HepG2 (cell line): Measurements from ENCODE around the gene CELF4. TPM values are rescaled to one million over a fixed set of nuclear protein-coding genes. Genes with fewer than 3 reads are reported as not detected.

ENCODE experiments used
- ATAC-seq: fragments of 200-7000 bp; cut with Tn5 transposase; 3 replicates; pipeline ENCODE4 v1.9.1; 2020; ENCODE audit warnings: mild to moderate bottlenecking, moderate library complexity
- BruUV-seq: library from RNA; stranded (reverse); fragments of 400-500 nt; replicated peaks from 2 replicates; lab custom pipeline; 2021; lab: Mats Ljungman, UMichigan
- CTCF ChIA-PET: fragments of 300-600 bp; formaldehyde crosslinking; extraction: SDS; loops from one replicate; lab custom pipeline; 2021; ENCODE audit warnings: low total read pairs, inconsistent platforms, low intra/inter-chr PET ratio; lab: Yijun Ruan, JAX
- POLR2A ChIA-PET: fragments of 350-600 bp; sonication (Branson Sonifier 250); formaldehyde crosslinking; loops from one replicate; lab custom pipeline; 2020; ENCODE audit warnings: antibody characterized with exemption, inconsistent platforms; lab: Yijun Ruan, JAX
- DNase-seq: peaks from one replicate; pipeline ENCODE4 v3.0.0-alpha.2; 2015; ENCODE audit warnings: low spot score
- FAIRE-seq: peaks from 3 replicates; lab custom pipeline; 2011; peaks lifted over from hg19 to GRCh38; lab: Jason Lieb, UNC
- H2AFZ ChIP-seq: one replicate; pipeline ENCODE4 v1.6.1; 2011; ENCODE audit warnings: low read length, inconsistent platforms
- H3K27ac ChIP-seq: fragments of 300-600 bp; 3 replicates; pipeline ENCODE4 v1.8.0; 2011; ENCODE audit warnings: mixed run types, mild to moderate bottlenecking, mixed read lengths, low read length, inconsistent platforms; ENCODE audit not compliant: insufficient read depth; ENCODE audit errors: extremely low read length
- H3K27me3 ChIP-seq, 2 experiments: fragments of 200-600 bp in 1 of 2; 2 replicates in 1 of 2; 3 replicates in 1 of 2; pipeline versions ENCODE4 v1.6.0 to v1.8.0; 2011; ENCODE audit warnings: low read length in 2 of 2, mild to moderate bottlenecking in 2 of 2, moderate library complexity in 2 of 2, inconsistent platforms in 1 of 2; ENCODE audit not compliant: insufficient read depth in 2 of 2, control insufficient read depth in 1 of 2
- H3K36me3 ChIP-seq, 2 experiments: fragments of 200-600 bp in 1 of 2; replicated peaks in 1 of 2; 2 replicates in 1 of 2; 3 replicates in 1 of 2; pipeline versions ENCODE4 v1.5.1 to v1.8.0; 2011; ENCODE audit warnings: low read length in 2 of 2, inconsistent platforms in 1 of 2; ENCODE audit not compliant: insufficient read depth in 2 of 2, control insufficient read depth in 1 of 2
- H3K4me1 ChIP-seq: 2 replicates; pipeline ENCODE4 v1.5.1; 2012; ENCODE audit warnings: low read length, inconsistent platforms; ENCODE audit not compliant: insufficient read depth
- H3K4me2 ChIP-seq: 2 replicates; pipeline ENCODE4 v1.6.0; 2011; ENCODE audit warnings: low read depth, low read length, inconsistent platforms
- H3K4me3 ChIP-seq, 3 experiments: fragments of 200-600 bp in 1 of 3; sonication (generic), shearing (Covaris generic) in 1 of 3; replicated peaks in 1 of 3; 2 replicates each; pipeline ENCODE4 v1.5.1; 2011 to 2016; ENCODE audit warnings: low read length in 3 of 3, inconsistent platforms in 2 of 3, low read depth in 2 of 3, mild to moderate bottlenecking in 2 of 3, control low read depth in 1 of 3, mixed read lengths in 1 of 3; ENCODE audit not compliant: insufficient read depth in 1 of 3
- H3K79me2 ChIP-seq: one replicate; pipeline ENCODE4 v1.6.1; 2011; ENCODE audit warnings: low read length, inconsistent platforms; ENCODE audit not compliant: insufficient read depth
- H3K9ac ChIP-seq: 2 replicates; pipeline ENCODE4 v1.6.0; 2011; ENCODE audit warnings: mild to moderate bottlenecking, low read depth, low read length, inconsistent platforms; ENCODE audit not compliant: insufficient read depth
- H3K9me3 ChIP-seq: 2 replicates; pipeline ENCODE4 v1.5.1; 2012; ENCODE audit warnings: mild to moderate bottlenecking, low read length
- H4K20me1 ChIP-seq: 2 replicates; pipeline ENCODE4 v1.6.0; 2011; ENCODE audit warnings: inconsistent platforms, mild to moderate bottlenecking, low read length, moderate library complexity; ENCODE audit not compliant: insufficient read depth
- AGO2 ChIP-seq: fragments of 200-400 bp; formaldehyde crosslinking; optimal IDR thresholded peaks from 2 replicates; pipeline ENCODE3; 2017; ENCODE audit warnings: mild to moderate bottlenecking, low read depth, low read length, moderate library complexity
- ARNTL ChIP-seq: sonication (generic); formaldehyde crosslinking; IDR thresholded peaks from 2 replicates; pipeline ENCODE4 v1.4.0; 2020; ENCODE audit warnings: mild to moderate bottlenecking, missing genetic modification reagents
- GPBP1L1 ChIP-seq: sonication (generic); formaldehyde crosslinking; IDR thresholded peaks from 2 replicates; pipeline ENCODE4 v1.5.0; 2020; ENCODE audit warnings: mild to moderate bottlenecking, missing genetic modification reagents
- HCFC1 ChIP-seq: fragments of 150-350 bp; IDR thresholded peaks from 2 replicates; pipeline ENCODE4 v1.6.1; 2014; ENCODE audit warnings: low read depth, low read length
- HNF4A ChIP-seq: sonication (generic); formaldehyde crosslinking; IDR thresholded peaks from 2 replicates; pipeline ENCODE4 v1.4.0; 2020; ENCODE audit warnings: missing genetic modification reagents
- NFKB2 ChIP-seq: sonication (generic); formaldehyde crosslinking; IDR thresholded peaks from 2 replicates; pipeline ENCODE4 v1.4.0; 2020; ENCODE audit warnings: missing genetic modification reagents, borderline replicate concordance
- REXO4 ChIP-seq: sonication (generic); formaldehyde crosslinking; IDR thresholded peaks from 2 replicates; pipeline ENCODE4 v1.8.0; 2022; ENCODE audit warnings: missing genetic modification reagents, mild to moderate bottlenecking, borderline replicate concordance
- TFAP4 ChIP-seq: sonication (generic); IDR thresholded peaks from 2 replicates; pipeline ENCODE4 v1.6.1; 2016; ENCODE audit warnings: low read depth, borderline replicate concordance
- ZKSCAN5 ChIP-seq: sonication (generic); formaldehyde crosslinking; IDR thresholded peaks from 2 replicates; pipeline ENCODE4 v1.5.1; 2020; ENCODE audit warnings: mild to moderate bottlenecking, missing genetic modification reagents
- ZNF235 ChIP-seq: sonication (generic); formaldehyde crosslinking; IDR thresholded peaks from 2 replicates; pipeline ENCODE4 v1.8.1; 2023; ENCODE audit warnings: mild to moderate bottlenecking, missing genetic modification reagents, borderline replicate concordance
- ZNF329 ChIP-seq: sonication (generic); formaldehyde crosslinking; IDR thresholded peaks from 2 replicates; pipeline ENCODE4 v1.9.0; 2021; ENCODE audit warnings: low read depth, mild to moderate bottlenecking, missing genetic modification reagents
- ZNF33A ChIP-seq: sonication (generic); formaldehyde crosslinking; IDR thresholded peaks from 2 replicates; pipeline ENCODE4 v1.5.1; 2020; ENCODE audit warnings: missing genetic modification reagents, mild to moderate bottlenecking, moderate library complexity, borderline replicate concordance
- ZNF414 ChIP-seq: sonication (generic); formaldehyde crosslinking; IDR thresholded peaks from 2 replicates; pipeline ENCODE4 v1.5.0; 2020; ENCODE audit warnings: missing genetic modification reagents
- ZNF430 ChIP-seq: sonication (generic); formaldehyde crosslinking; IDR thresholded peaks from 2 replicates; pipeline ENCODE4 v1.9.0; 2021; ENCODE audit warnings: mild to moderate bottlenecking, missing genetic modification reagents
- WGBS: methylation state at CpG from one replicate; pipeline ENCODE4 v1.1.6; 2017; ENCODE audit warnings: low lambda C conversion rate; 5-methylcytosine and 5-hydroxymethylcytosine counted together
- in situ Hi-C: cut with HindIII; loops from 2 replicates; pipeline ENCODE4 v1.10.0; 2017; ENCODE audit warnings: low pct_unique_long_range_greater_than_20kb; ENCODE audit not compliant: extremely low pct_ligation_motif_present
- intact Hi-C: fragments of 100-400 bp; cut with micrococcal nuclease; formaldehyde crosslinking; loops from one replicate; pipeline ENCODE4 v1.10.0; 2022; ENCODE audit not compliant: unreplicated experiment
- polyA plus RNA-seq, 8 experiments: library from polyadenylated mRNA; depleted of rRNA in 3 of 8; stranded (reverse) in 7 of 8; unstranded in 1 of 8; fragments of >200 nt; fragmentation: Illumina TruSeq in 4 of 8; extraction: Trizol in 4 of 8; gene quantifications; 2 replicates each; pipeline versions ENCODE4 v1.2.1 to v1.2.3, GENCODE V29; 2011 to 2016; ENCODE audit warnings: low read depth in 4 of 8, missing spikeins in 1 of 8, mixed read lengths in 1 of 8; ENCODE audit not compliant: insufficient read depth in 1 of 8
- total RNA-seq, 5 experiments: library from RNA; depleted of rRNA; stranded (reverse); fragments of >200 nt; fragmentation: Illumina TruSeq; extraction: Trizol; gene quantifications; 2 replicates each; pipeline ENCODE4 v1.2.3, GENCODE V29; 2016; ENCODE audit warnings: low read depth in 1 of 5
- TF ChIP-seq, protein P1 (sequence below): sonication (generic); formaldehyde crosslinking; conservative IDR thresholded peaks from 2 replicates; pipeline ENCODE4 v1.4.0; 2020; ENCODE audit warnings: missing genetic modification reagents
- TF ChIP-seq, protein P2 (sequence below): sonication (generic); formaldehyde crosslinking; IDR thresholded peaks from 2 replicates; pipeline ENCODE4 v1.5.0; 2020; ENCODE audit warnings: missing genetic modification reagents, mild to moderate bottlenecking, borderline replicate concordance

CELF4 gene
- total and polyA plus RNA-seq, 2 of the 13 experiments (the other 11 are each of a cell fraction or from before 2014, with no cell fraction given), result not detected

DNA sequence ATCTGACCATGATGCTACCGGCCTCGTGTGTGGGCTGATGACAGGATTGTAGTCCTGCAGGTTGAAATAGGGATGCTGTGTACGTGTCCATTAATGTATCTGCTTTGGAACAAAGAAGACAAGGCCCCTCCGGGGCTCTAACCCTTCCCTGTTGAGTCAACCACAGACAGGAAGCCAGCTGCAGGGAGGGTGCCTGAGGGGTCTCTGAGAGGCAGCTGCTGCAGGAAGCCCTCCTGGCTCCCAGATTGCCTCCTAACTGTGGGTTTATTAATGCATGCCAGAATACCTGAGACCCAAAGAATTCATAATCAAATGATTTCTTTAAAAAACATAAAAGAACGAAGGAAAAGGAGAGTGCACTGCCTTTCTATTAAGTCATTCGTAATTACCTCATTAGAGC, 140.4 kb downstream of the CELF4 start (continued):
- TF ChIP-seq, protein P1, sequence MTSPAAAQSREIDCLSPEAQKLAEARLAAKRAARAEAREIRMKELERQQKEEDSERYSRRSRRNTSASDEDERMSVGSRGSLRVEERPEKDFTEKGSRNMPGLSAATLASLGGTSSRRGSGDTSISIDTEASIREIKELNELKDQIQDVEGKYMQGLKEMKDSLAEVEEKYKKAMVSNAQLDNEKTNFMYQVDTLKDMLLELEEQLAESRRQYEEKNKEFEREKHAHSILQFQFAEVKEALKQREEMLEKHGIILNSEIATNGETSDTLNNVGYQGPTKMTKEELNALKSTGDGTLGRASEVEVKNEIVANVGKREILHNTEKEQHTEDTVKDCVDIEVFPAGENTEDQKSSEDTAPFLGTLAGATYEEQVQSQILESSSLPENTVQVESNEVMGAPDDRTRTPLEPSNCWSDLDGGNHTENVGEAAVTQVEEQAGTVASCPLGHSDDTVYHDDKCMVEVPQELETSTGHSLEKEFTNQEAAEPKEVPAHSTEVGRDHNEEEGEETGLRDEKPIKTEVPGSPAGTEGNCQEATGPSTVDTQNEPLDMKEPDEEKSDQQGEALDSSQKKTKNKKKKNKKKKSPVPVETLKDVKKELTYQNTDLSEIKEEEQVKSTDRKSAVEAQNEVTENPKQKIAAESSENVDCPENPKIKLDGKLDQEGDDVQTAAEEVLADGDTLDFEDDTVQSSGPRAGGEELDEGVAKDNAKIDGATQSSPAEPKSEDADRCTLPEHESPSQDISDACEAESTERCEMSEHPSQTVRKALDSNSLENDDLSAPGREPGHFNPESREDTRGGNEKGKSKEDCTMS, result no peak
- no peak for TF ChIP-seq REXO4 (CRISPR knock-in tag)

DNA sequence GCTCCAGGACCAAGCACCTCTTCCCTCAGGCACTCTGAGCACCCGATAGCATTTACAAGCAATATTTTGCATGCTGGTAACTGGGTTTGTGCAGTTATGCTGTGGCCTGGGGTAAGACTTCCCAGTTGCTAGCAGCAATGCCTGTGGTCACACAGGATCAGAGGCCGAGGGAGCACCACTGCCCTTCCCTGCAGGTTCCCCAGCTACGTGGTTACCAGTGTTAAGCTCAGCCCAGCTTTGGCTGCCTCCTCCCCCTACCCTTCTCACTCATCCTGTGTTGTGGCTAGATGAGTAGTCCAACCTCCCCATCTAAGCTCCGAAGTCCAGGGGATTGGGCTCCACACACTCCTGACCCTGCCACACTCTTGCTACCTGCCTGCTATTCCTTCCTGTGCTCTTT, 141.1 kb downstream of the CELF4 start:
- no peaks in the 10 kb centered on the region for H4K20me1 ChIP-seq
- H3K27ac ChIP-seq, result no peak overlapping the region
- no peaks in the 10 kb centered on the region for H3K4me1 ChIP-seq
- intact Hi-C loops, result no loop called here
- ChIA-PET CTCF (no interaction called here), POLR2A (no interaction called here)
- no peak overlapping the region for H3K4me2 ChIP-seq
- H3K9me3 ChIP-seq, result no peaks in the 10 kb centered on the region
- WGBS, result 0% methylated on average over 2 of the region's 4 CpGs
- no peaks in the 10 kb centered on the region for H3K36me3 ChIP-seq
- DNase-seq, result no peak
- no peak overlapping the region for H2AFZ ChIP-seq
- H3K79me2 ChIP-seq, result no peaks in the 10 kb centered on the region
- in situ Hi-C loops, result no loop called here
- no peak overlapping the region for H3K4me3 ChIP-seq
- no peak overlapping the region for H3K9ac ChIP-seq
- ATAC-seq, result no peak
- BruUV-seq, result no TSS peak
- FAIRE-seq, result no peak
- TF ChIP-seq NFKB2 (CRISPR knock-in tag), result no peak
- TF ChIP-seq ZNF414, result no peak
- no peak for TF ChIP-seq ZNF235 (CRISPR knock-in tag)
- no peak for TF ChIP-seq ARNTL (CRISPR knock-in tag)
- TF ChIP-seq ZNF33A (CRISPR knock-in tag), result no peak
- TF ChIP-seq GPBP1L1, result no peak
- TF ChIP-seq HCFC1, result no peak
- TF ChIP-seq, protein P2, sequence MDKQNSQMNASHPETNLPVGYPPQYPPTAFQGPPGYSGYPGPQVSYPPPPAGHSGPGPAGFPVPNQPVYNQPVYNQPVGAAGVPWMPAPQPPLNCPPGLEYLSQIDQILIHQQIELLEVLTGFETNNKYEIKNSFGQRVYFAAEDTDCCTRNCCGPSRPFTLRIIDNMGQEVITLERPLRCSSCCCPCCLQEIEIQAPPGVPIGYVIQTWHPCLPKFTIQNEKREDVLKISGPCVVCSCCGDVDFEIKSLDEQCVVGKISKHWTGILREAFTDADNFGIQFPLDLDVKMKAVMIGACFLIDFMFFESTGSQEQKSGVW (CRISPR knock-in tag), result no peak
- no peak for TF ChIP-seq ZNF329 (CRISPR knock-in tag)
- TF ChIP-seq AGO2, result no peak
- TF ChIP-seq TFAP4, result no peak
- no peak for TF ChIP-seq HNF4A
- no peak for TF ChIP-seq ZKSCAN5 (CRISPR knock-in tag)
- no peak for TF ChIP-seq ZNF430 (CRISPR knock-in tag)
- peaks cover 0 to 10% of the 10 kb centered on the region in 2 experiments; a peak in 2 of 5 replicates for H3K27me3 ChIP-seq
